K562 (cell line): ENCODE data around the gene BLTP2. TPM values are rescaled to one million over a fixed set of nuclear protein-coding genes. Genes with fewer than 3 reads are reported as not detected.

Source experiments
- CHD7 ChIP-seq: fragments of 200-600 bp; sonication (generic); IDR thresholded peaks from one replicate; pipeline ENCODE4 v1.6.1; 2012; ENCODE audit warnings: mild to moderate bottlenecking, low read depth, low read length, inconsistent platforms
- REST ChIP-seq, 2 experiments: fragments of 450-650 bp; formaldehyde crosslinking in 1 of 2; IDR thresholded peaks; 2 replicates each; pipeline versions ENCODE4 v1.4.0 to v1.6.1; 2014 to 2020; ENCODE audit warnings: mild to moderate bottlenecking in 2 of 2, borderline replicate concordance in 1 of 2, low read depth in 1 of 2
- STAG1 ChIP-seq: sonication (generic); formaldehyde crosslinking; IDR thresholded peaks from 2 replicates; pipeline ENCODE4 v1.5.0; 2020; ENCODE audit warnings: missing genetic modification reagents, borderline replicate concordance
- polyA plus RNA-seq, 8 experiments: library from polyadenylated mRNA; depleted of rRNA in 4 of 8; stranded (reverse) in 5 of 8; unstranded in 3 of 8; fragments of >200 nt; fragmentation: Nextera tagmentation in 2 of 8; fragmentation: Illumina TruSeq in 1 of 8; extraction: Ambion mirVana in 2 of 8; extraction: Trizol in 1 of 8; gene quantifications; 2 replicates each; pipeline versions ENCODE4 v1.2.1 to v1.2.3, GENCODE V29; 2011 to 2014; ENCODE audit warnings: inconsistent platforms in 1 of 8, missing spikeins in 1 of 8
- total RNA-seq, 7 experiments: library from RNA; depleted of rRNA in 6 of 7; stranded (reverse); fragments of >200 nt in 6 of 7; fragmentation: Illumina TruSeq in 2 of 7; extraction: Trizol in 2 of 7; gene quantifications; 2 replicates each; pipeline versions ENCODE4 v1.2.1 to v1.2.3, GENCODE V29; 2011 to 2021; ENCODE audit warnings: low replicate concordance in 1 of 7

BLTP2 gene
- total and polyA plus RNA-seq, 9 of the 15 experiments (the other 6 are each of a cell fraction or from before 2014, with no cell fraction given), result 14.7 to 174 (median 103) TPM

GRCh38 chr17:28612936-28613872, 31.8 kb downstream of the BLTP2 start (continued):
- TF ChIP-seq REST (IDR thresholded peaks at IDR 0.05; ENCODE audit: borderline replicate concordance), result peak; percentile 59
- no peak for TF ChIP-seq REST (CRISPR knock-in tag; IDR thresholded peaks at IDR 0.05; ENCODE audit: low read depth)
- TF ChIP-seq STAG1, result peak; percentile 52; the same call in 1 of the 2 replicates
- no peak for TF ChIP-seq CHD7
